Liver (tissue), 3 donors: ENCODE data around the gene SWAP70.

ENCODE experiments used
- ATF3 ChIP-seq: IDR thresholded peaks from 2 replicates; pipeline ENCODE4 v1.6.1; 2016; ENCODE audit warnings: antibody characterized with exemption
- RAD21 ChIP-seq, 2 donors: IDR thresholded peaks; 2 replicates each; pipeline ENCODE4 v1.6.1; 2016; ENCODE audit warnings: antibody characterized with exemption in 2 of 2, mild to moderate bottlenecking in 2 of 2
- SP1 ChIP-seq: IDR thresholded peaks from 2 replicates; pipeline ENCODE4 v1.6.1; 2018; ENCODE audit warnings: antibody characterized with exemption, mild to moderate bottlenecking
- TF ChIP-seq, protein P1 (sequence below): fragments of 150-350 bp; IDR thresholded peaks from 2 replicates; pipeline ENCODE4 v1.5.1; 2017; ENCODE audit warnings: improper control_type of control experiment, low read depth, low read length; ENCODE audit not compliant: missing input control
- TF ChIP-seq, protein P2 (sequence below): IDR thresholded peaks from 2 replicates; pipeline ENCODE4 v1.6.1; 2016; ENCODE audit warnings: antibody characterized with exemption, mild to moderate bottlenecking
- donor health status: healthy.
- donor health status: healthy.

GRCh38 chr11:9675691-9676090 is 11.8 kb downstream of the SWAP70 start:
- TF ChIP-seq, protein P1, sequence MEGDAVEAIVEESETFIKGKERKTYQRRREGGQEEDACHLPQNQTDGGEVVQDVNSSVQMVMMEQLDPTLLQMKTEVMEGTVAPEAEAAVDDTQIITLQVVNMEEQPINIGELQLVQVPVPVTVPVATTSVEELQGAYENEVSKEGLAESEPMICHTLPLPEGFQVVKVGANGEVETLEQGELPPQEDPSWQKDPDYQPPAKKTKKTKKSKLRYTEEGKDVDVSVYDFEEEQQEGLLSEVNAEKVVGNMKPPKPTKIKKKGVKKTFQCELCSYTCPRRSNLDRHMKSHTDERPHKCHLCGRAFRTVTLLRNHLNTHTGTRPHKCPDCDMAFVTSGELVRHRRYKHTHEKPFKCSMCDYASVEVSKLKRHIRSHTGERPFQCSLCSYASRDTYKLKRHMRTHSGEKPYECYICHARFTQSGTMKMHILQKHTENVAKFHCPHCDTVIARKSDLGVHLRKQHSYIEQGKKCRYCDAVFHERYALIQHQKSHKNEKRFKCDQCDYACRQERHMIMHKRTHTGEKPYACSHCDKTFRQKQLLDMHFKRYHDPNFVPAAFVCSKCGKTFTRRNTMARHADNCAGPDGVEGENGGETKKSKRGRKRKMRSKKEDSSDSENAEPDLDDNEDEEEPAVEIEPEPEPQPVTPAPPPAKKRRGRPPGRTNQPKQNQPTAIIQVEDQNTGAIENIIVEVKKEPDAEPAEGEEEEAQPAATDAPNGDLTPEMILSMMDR, result no peak
- TF ChIP-seq ATF3 (no peak), SP1 (no peak), RAD21 (IDR thresholded peaks at IDR 0.05) (no peak)
- TF ChIP-seq, protein P2, sequence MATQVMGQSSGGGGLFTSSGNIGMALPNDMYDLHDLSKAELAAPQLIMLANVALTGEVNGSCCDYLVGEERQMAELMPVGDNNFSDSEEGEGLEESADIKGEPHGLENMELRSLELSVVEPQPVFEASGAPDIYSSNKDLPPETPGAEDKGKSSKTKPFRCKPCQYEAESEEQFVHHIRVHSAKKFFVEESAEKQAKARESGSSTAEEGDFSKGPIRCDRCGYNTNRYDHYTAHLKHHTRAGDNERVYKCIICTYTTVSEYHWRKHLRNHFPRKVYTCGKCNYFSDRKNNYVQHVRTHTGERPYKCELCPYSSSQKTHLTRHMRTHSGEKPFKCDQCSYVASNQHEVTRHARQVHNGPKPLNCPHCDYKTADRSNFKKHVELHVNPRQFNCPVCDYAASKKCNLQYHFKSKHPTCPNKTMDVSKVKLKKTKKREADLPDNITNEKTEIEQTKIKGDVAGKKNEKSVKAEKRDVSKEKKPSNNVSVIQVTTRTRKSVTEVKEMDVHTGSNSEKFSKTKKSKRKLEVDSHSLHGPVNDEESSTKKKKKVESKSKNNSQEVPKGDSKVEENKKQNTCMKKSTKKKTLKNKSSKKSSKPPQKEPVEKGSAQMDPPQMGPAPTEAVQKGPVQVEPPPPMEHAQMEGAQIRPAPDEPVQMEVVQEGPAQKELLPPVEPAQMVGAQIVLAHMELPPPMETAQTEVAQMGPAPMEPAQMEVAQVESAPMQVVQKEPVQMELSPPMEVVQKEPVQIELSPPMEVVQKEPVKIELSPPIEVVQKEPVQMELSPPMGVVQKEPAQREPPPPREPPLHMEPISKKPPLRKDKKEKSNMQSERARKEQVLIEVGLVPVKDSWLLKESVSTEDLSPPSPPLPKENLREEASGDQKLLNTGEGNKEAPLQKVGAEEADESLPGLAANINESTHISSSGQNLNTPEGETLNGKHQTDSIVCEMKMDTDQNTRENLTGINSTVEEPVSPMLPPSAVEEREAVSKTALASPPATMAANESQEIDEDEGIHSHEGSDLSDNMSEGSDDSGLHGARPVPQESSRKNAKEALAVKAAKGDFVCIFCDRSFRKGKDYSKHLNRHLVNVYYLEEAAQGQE, result no peak
